Measurements from ENCODE around the gene GLI2. TPM values are rescaled to one million over a fixed set of nuclear protein-coding genes. Genes with fewer than 3 reads are reported as not detected.

Gene GLI2
- total RNA-seq, 6 experiments from 2014 or later = 0.09 to 0.73 (median 0.48) TPM

DNA sequence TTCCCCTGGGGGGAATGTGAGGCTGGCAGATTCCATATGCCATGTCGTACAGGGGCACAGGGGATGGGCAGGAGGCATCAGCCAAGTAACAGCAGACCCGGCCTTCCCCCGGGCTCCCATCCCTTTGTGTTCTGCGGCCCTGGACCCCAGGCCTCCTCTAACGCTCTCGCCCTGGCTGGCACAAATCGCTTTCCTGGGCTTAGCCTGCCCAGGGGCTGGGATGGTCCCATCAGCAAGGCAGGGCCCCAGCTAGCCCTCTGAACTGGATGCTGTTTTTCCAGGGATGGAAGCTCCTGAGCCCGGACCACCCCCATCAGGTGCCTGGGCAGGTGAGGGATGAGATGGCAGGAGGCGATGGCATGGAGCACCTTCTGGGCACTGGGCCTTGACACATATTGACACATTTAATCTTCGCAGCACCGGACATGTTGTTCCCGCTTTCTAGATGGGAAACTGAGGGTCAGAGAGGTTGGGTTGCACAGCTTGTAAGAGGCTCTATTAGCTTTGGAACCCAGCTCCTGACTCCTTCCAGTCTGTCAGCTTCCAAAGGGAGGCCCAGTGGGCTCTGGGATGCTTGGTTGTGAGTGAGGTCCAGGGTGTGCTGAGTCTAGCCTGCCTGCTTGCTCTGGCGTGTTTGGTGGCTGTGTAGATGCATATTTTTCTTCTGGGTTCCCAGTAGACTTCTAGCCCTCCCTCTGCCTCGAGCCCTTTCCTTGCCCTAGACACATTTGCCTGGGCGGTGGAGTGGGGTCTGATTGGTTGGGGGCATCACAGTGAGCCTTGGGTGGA lies 40.3 kb downstream of the GLI2 start:
- no peaks in the 10 kb centered on the region for H3K9me3 ChIP-seq
- H3K4me3 ChIP-seq = no peak overlapping the region
- H3K36me3 ChIP-seq = no peaks in the 10 kb centered on the region
- H3K27ac ChIP-seq = no peak overlapping the region
- no peaks in the 10 kb centered on the region for H3K4me1 ChIP-seq
- no peak for ATAC-seq
- TF ChIP-seq, protein P1, sequence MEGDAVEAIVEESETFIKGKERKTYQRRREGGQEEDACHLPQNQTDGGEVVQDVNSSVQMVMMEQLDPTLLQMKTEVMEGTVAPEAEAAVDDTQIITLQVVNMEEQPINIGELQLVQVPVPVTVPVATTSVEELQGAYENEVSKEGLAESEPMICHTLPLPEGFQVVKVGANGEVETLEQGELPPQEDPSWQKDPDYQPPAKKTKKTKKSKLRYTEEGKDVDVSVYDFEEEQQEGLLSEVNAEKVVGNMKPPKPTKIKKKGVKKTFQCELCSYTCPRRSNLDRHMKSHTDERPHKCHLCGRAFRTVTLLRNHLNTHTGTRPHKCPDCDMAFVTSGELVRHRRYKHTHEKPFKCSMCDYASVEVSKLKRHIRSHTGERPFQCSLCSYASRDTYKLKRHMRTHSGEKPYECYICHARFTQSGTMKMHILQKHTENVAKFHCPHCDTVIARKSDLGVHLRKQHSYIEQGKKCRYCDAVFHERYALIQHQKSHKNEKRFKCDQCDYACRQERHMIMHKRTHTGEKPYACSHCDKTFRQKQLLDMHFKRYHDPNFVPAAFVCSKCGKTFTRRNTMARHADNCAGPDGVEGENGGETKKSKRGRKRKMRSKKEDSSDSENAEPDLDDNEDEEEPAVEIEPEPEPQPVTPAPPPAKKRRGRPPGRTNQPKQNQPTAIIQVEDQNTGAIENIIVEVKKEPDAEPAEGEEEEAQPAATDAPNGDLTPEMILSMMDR (IDR thresholded peaks at IDR 0.05) = no peak
- no peak for TF ChIP-seq POLR2A (IDR thresholded peaks at IDR 0.05)
- intact Hi-C loops (cut with DNase I) = no loop called here
- H3K27me3 ChIP-seq = no peaks in the 10 kb centered on the region
- WGBS (ENCODE audit: insufficient coverage, low coverage, low lambda C conversion rate, missing lambda C conversion rate) = 78% methylated on average over 4 of the region's 15 CpGs
- DNase-seq = peak in 1 of 3 donors; percentile 27

DNA sequence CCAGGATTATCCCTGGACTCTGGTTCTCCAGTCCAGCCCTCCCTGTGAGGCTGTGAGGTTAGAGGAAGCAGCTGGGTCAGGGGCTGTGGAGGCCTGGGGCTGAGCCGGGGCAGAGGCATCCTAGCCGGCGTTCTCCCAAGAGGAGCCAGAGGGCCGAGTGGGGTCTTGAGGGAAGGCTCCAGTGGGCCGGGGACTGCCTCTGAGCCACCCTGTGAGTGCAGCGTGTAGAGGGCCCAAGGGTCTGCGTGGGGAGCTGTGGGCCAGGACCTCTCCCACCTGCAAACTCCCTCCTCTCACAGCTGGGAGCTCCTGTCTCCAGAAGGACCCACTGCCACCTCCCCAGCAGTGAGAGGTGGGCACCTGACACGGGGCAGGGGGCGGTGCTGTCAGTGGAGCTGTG lies 41.0 kb downstream of the GLI2 start:
- Histone ChIP-seq H3K27ac (no peak overlapping the region), H3K27me3 (no peaks in the 10 kb centered on the region), H3K9me3 (no peaks in the 10 kb centered on the region), H3K4me3 (no peak overlapping the region), H3K4me1 (no peaks in the 10 kb centered on the region), H3K36me3 (no peaks in the 10 kb centered on the region)
- TF ChIP-seq, protein P1 (IDR thresholded peaks at IDR 0.05) = no peak
- no peak for TF ChIP-seq POLR2A (IDR thresholded peaks at IDR 0.05)
- DNase-seq (peak in 1 of 3 donors; percentile 33), ATAC-seq (no peak)
- WGBS (ENCODE audit: insufficient coverage, low coverage, low lambda C conversion rate, missing lambda C conversion rate) = no CpG with 5 or more reads among the region's 9 CpGs
- intact Hi-C loops (cut with DNase I) = no loop called here

DNA sequence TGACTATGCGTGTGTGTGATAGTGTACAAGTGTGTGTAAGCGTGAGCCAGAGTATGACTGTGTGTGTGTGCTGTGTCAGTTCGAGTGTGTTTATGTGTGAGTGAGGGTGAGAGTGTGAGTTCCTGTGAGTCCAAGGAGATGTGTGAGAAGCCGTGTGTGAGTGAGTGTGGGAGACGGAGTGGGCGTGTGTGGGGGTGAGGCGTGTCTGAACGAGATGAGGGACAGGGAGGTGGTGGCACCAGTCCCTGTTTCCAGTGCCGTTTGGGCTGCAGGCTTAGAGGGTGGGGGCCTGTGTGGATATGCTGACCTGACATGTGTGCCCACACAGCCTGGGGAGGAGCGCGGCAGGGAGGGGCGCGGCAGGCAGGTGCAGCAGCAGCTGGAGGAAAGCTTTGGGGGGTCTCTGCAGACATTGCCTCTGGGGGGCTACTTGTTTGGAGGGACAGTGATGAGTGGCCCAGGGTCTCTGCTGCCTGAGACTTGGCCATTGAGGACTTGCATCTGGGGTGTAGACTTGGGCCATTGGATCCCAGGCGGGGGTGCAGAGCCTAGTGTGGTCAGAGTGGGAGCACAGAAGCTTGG lies 41.6 kb downstream of the GLI2 start:
- WGBS (ENCODE audit: insufficient coverage, low coverage, low lambda C conversion rate, missing lambda C conversion rate) = 73% methylated on average over 9 of the region's 14 CpGs
- no peaks in the 10 kb centered on the region for H3K36me3 ChIP-seq
- no peaks in the 10 kb centered on the region for H3K27me3 ChIP-seq
- no peak overlapping the region for H3K27ac ChIP-seq
- no peaks in the 10 kb centered on the region for H3K9me3 ChIP-seq
- H3K4me1 ChIP-seq = no peaks in the 10 kb centered on the region
- no peak for DNase-seq
- no peak for TF ChIP-seq POLR2A (IDR thresholded peaks at IDR 0.05)
- TF ChIP-seq, protein P1 (IDR thresholded peaks at IDR 0.05) = no peak
- intact Hi-C loops (cut with DNase I) = no loop called here
- no peak for ATAC-seq
- no peak overlapping the region for H3K4me3 ChIP-seq

DNA sequence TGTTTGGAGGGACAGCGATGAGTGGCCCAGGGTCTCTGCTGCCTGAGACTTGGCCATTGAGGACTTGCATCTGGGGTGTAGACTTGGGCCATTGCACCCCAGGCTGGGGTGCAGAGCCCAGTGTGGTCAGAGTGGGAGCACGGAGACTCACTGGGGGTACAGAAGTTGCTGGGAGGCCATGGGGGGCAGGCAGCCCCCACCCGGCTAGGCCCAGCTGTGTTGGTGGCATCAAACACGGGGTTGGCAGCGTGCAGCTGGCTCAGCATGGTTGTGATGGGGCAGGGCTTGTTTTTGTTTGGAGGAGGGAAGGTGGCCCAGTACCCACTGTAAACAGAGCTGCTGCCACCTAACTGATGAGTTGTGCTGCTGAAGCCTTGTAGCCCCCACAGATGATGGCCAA lies 42.1 kb downstream of the GLI2 start:
- Histone ChIP-seq H3K36me3 (no peaks in the 10 kb centered on the region), H3K27me3 (no peaks in the 10 kb centered on the region), H3K27ac (no peak overlapping the region), H3K9me3 (no peaks in the 10 kb centered on the region), H3K4me3 (no peak overlapping the region), H3K4me1 (no peaks in the 10 kb centered on the region)
- no peak for TF ChIP-seq POLR2A (IDR thresholded peaks at IDR 0.05)
- TF ChIP-seq, protein P1 (IDR thresholded peaks at IDR 0.05) = no peak
- DNase-seq = no peak
- WGBS (ENCODE audit: insufficient coverage, low coverage, low lambda C conversion rate, missing lambda C conversion rate) = 83% methylated on average over 1 of the region's 5 CpGs
- ATAC-seq = no peak
- intact Hi-C loops (cut with DNase I) = no loop called here

All from right lobe of liver (tissue), 6 donors.